NCI-H526 (cell line): ENCODE data around the gene LDLRAD4.

Experiments
- DNase-seq, 2 experiments: peaks; one replicate each; lab custom pipeline; 2025; lab: John Stamatoyannopoulos, UW

LDLRAD4 gene

GRCh38 chr18:13617826-13618515 lies 399.4 kb downstream of the LDLRAD4 start:
- DNase-seq: peak in 1 of 2 experiments; percentile 17

- no peak for DNase-seq
Observed at GRCh38 chr18:13618760-13619438, 400.3 kb downstream of the LDLRAD4 start.

DNA sequence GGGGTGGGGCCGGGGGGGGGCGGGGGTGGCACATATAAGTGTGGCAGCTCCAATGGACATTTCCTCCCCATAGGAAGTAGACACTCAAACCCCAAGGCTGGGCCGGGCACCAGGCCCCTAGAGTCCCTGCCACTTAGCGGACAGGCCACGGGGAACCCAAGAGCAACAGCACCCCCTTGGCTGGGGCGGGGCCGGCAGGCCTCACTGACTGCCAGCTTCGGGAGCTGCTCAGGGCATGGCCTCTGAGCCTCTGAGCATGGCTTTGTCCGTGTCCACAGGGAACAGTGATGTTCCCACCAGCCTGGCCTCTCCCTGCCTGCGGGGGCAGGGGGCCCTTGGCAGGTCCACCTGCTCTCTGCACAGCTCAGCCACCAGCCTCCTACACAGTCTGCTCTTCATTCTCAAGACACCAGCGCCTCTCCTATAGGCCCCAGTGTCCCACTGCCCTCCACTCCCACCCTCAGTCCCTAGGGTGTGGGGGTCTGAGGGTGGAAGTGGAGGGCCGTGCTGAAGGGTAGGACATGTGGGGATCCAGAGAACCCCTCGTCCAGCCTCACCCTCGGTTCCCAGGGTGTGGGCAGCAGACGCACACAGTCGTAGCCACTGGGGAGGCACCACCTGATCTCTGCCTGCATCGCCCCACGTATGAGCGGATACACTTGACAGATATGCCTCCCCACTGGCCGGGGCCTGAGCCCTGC lies 401.1 kb downstream of the LDLRAD4 start:
- DNase-seq: no peak

DNA sequence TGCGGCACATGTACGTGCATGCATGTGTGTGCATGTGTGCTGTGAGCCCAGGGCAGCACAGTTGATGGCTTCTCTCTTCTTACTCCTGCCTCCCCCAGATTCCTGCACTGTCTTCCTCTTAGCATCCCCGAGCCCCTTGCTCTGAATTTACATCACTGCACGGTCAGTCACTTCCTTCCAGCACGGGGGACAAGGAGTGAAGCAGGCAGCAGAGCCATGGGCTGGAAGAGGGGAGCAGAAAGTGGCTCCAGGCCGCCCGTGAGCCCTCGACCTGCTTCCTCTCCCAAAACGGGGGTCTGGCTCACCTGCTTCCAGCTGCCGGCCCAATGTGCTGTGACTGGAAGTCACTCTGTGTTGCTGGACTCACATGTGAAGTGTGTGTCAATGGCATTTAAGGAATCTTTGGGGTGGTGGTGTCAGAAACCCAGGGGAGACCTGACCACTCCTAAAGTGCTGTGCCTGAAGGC lies 401.7 kb downstream of the LDLRAD4 start:
- DNase-seq: no peak

DNA sequence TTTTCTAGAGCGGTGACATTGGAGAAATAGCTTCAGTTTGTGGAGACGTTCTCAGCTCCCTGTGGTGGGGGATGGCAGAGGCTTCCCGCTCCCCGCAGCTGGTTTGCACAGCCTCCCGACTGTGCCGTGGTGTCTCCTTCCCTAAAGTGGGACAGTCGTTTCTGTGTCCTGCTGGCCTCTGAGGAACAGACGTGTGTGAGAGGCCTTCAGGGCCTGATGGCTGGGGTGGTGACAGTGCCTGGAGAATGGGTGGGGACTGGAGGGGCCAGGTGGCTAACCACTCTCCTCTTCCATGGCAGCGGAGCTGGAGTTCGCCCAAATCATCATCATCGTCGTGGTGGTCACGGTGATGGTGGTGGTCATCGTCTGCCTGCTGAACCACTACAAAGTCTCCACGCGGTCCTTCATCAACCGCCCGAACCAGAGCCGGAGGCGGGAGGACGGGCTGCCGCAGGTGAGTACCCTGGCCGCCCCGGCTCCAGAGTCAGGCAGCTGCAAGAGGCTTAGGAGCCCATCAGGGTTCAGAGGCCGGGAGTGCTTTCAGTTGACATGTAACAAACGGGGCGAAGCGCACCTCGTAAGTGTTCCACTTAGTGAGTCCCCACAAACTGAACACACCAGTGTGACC lies 402.4 kb downstream of the LDLRAD4 start:
- no peak for DNase-seq

- DNase-seq: no peak
Observed at GRCh38 chr18:13621446-13621849, 402.9 kb downstream of the LDLRAD4 start.

- no peak for DNase-seq
Observed at GRCh38 chr18:13621886-13622619, 403.5 kb downstream of the LDLRAD4 start.

DNA sequence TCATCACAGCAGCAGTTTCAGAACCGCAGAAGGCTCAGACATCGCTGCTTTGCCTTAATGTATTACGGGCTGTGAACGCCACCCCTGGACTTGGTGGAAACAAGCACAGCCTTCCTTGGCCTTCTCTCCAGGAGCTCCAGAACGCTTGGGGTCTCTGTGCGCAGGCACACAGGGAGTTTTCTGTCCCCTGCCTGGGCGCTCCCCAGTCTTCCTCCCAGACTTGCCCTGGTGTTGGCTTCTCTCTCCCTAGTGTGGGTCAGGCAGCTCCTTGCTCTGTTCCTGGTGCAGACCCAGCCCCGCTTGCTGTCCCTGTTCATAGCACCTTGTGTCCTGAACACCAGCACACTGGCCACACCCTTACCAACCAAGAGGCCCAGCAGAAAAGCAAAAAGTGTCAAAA lies 404.2 kb downstream of the LDLRAD4 start:
- no peak for DNase-seq

- DNase-seq: no peak
Observed at GRCh38 chr18:13623348-13623747, 404.8 kb downstream of the LDLRAD4 start.

DNA sequence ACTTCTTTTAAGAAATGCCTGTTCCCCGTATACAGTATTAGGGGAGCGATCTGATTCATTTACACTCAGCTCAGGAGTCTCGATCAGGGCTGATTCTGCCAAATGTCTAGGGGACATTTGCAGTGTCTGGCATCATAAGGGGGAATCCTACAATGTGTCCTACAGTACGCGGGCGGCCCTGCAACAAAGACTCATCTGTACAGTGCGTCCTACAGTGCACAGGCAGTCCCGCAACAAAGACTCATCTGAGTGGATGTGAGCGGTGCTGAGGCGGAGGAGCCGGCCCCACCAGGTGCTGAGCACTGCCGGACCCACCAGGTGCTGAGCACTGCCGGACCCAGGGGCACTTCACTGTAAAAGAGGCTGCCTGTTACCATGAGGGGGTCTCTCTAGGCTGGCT lies 405.3 kb downstream of the LDLRAD4 start:
- no peak for DNase-seq

GRCh38 chr18:13624563-13625237 lies 406.1 kb downstream of the LDLRAD4 start:
- no peak for DNase-seq

GRCh38 chr18:13625355-13625754 lies 406.8 kb downstream of the LDLRAD4 start:
- DNase-seq: no peak

GRCh38 chr18:13625843-13626543 lies 407.4 kb downstream of the LDLRAD4 start:
- DNase-seq: no peak

GRCh38 chr18:13626544-13626908 lies 408.0 kb downstream of the LDLRAD4 start:
- DNase-seq: no peak

DNA sequence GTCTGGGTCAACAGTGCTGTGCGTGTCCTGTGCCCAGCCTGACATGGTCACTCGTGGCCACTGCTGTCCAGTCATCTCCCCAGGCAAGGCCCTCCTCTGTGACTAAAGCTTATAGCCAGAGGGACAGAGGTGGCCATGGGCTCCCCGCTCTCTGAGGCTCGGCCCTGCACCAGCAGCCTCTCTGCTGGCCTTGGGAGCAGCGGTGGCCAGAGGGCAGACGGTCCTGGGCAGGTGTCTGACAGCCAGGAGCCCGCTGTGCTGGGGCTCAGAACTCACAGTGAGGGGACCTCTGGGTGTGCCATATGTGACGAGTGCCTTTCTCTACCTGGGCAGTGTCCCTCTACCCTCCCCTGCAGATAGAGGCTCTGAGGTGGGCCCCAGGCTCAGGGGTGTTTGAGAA lies 409.1 kb downstream of the LDLRAD4 start:
- DNase-seq: no peak

DNA sequence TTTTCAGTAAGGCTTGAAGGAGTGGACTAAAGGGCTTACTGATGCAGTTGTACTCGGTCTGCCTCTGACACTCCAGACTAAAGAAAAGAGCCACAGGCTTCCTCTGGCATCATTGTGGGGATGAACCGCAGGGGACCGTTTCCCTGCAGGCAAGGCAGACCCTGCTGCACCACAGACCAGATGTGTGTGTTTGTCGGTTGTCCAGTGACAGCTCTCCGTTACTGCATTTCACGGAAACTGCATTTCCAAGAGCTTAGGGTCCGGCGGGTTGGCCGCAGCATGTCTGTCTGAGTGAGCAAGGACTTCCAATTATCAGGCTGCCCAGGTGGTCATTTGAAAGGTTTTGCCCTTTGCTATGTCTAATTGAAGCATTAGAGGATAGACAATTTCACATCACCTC lies 409.7 kb downstream of the LDLRAD4 start:
- DNase-seq: no peak

- peak; percentile 49 to 63 for DNase-seq
Observed at GRCh38 chr18:13629841-13630715, 411.5 kb downstream of the LDLRAD4 start.

DNA sequence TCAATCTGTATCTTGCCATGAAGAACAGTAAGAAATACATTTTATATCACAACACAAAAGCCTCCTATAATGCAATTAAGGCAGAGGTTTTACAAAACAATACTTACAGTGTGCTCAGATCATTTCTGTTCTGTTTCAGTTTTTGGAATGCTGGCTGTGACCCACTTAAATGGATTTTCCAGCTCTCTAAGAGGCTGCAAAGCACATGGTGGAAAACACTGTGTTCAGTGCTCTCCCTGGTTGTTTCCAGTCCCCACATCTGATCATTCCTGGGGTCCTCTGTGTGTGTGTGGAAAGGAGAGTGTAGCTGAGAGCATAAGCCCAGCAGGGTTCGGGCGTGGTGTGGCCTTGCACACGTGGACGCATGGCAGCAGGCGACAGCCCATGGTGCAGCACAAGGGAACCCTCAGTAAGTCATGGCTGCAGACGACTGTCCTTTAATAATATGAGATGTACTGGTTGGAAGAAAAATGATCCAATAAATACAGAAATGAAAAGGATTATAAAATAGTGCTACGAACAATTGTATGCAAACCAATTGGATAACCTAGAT lies 412.2 kb downstream of the LDLRAD4 start:
- no peak for DNase-seq

DNA sequence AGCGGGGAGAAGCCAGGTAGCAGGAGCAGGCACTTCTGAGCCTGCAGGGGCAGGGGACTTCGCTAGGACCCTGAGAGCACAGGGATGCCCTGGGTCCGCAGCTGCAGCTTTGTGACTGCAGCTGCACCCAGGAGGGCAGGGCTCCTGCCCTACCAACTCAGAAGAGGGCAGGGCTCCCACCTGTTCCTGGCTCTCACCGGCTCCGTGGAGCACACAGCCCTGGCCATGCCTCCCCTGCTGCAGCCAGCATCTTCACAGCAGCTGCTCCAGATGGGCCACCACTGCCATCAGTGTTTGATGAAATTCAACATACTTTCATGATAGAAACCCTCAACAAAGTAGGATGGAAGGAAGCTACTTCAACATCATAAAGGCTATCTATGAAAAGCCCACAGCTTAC lies 415.1 kb downstream of the LDLRAD4 start:
- DNase-seq: no peak
